HG03025 (cell line): ENCODE results near the gene MSMP.

Experiments used
- ATAC-seq: cut with Tn5 transposase; IDR thresholded peaks from one replicate; pipeline ENCODE4 v1.9.1; 2021; ENCODE audit warnings: mild to moderate bottlenecking, moderate library complexity; ENCODE audit not compliant: unreplicated experiment, low FRiP score

Gene MSMP

DNA sequence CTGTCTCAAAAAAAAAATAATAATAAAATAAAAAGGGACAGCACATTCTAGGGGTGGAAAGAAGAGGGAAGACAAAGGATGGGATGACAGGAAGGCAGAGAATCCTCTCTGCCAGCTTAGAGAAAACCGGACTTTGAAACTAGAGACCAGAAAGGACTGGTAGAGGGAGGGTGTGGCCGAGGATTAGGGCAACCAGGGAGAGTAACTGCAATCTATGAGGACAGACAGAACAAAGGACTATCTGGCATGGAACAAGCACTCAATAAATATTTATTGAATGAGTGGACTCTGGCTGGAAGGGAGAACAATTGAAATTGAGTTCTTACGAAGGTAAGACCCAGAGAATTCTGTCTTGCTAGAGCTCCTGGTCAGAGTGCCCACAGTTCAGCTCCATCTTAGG is 7.5 kb downstream of the MSMP start:
- no peak for ATAC-seq

GRCh38 chr9:35745569-35745968 is 8.5 kb downstream of the MSMP start:
- ATAC-seq = no peak

DNA sequence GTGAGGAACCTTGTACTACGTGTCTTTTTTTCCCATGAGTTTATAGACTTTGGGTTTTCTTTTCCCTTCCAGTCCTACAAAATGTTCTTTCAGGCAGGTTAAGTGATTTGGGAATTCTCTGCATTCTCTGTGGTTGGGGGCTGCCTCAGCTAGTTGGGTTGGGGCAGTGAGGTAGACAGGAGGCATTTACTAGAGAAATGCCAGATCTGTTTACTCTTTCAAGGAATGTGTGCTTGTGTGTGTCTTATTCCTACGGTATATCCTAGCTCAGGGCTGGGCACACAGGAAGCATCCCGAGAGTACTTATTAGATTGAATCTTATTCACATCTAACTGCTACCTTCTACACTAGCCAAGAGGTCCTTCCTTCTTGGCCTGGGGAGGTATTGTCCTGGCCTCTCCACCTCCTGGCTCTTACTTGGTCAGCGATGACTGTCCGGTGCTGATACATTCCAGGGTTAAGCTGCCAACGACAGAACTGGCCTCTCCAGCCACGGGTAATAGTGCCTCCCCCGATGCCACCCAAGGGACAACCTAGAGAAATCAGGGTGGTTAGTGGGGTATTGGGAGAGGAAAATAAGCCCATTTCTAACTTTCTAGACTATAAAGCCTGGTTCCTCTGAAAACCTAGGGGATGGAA is 10.1 kb downstream of the MSMP start:
- ATAC-seq = no peak

GRCh38 chr9:35743452-35743851 is 10.6 kb downstream of the MSMP start:
- ATAC-seq = no peak

- ATAC-seq = no peak
These were observed 12.3 kb downstream of the MSMP start for GRCh38 chr9:35741740-35742139.

- no peak for ATAC-seq
These were observed 13.8 kb downstream of the MSMP start for GRCh38 chr9:35740243-35740642.

GRCh38 chr9:35738924-35739323 is 15.2 kb downstream of the MSMP start:
- no peak for ATAC-seq

GRCh38 chr9:35738186-35738585 is 15.9 kb downstream of the MSMP start:
- no peak for ATAC-seq

- ATAC-seq = no peak
These were observed 16.9 kb downstream of the MSMP start for GRCh38 chr9:35737143-35737542.

- ATAC-seq = no peak
These were observed 17.9 kb downstream of the MSMP start for GRCh38 chr9:35736201-35736633.

- no peak for ATAC-seq
These were observed 20.0 kb downstream of the MSMP start for GRCh38 chr9:35734096-35734495.

- ATAC-seq = peak; percentile 8
These were observed 21.1 kb downstream of the MSMP start for GRCh38 chr9:35732800-35733541.

DNA sequence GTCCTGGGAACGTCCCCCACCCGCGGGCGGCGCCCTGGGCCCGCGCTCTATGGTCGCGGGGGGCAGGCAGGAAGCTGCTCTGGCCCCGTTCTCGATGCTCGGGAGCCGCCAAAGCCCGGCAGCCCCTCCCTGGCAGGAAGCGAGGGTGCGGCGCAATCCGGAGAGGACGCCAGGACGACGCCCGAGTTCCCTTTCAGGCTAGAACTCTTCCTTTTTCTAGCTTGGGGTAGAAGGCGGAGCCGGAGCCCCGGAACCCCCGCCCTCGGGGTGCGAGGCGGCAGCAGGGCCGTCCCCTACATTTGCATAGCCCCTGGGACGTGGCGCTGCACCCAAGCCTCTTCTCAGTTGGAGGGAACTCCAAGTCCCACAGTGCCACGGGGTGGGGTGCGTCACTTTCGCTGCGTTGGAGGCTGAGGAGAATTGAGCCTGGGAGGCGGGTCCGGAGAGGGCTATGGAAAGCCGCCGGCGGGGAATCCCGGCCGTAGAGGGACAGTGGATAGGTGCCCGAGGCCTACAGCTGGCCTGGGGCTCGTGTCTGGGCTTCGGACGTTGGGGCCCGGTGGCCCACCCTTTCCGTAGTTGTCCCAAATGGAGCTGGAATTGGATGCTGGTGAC is 21.8 kb downstream of the MSMP start, which contains the start of the genes CREB3 and TLN1:
TSS of gene CREB3 (plus strand) at position 482 of the 615 bp plus-strand sequence. CDS start at position 589, 107 bp downstream.
TSS of gene TLN1 (minus strand) at position 11 of the 615 bp plus-strand sequence. CDS start 6,501 bp downstream, outside the sequence.
- ATAC-seq = peak; percentile 78

DNA sequence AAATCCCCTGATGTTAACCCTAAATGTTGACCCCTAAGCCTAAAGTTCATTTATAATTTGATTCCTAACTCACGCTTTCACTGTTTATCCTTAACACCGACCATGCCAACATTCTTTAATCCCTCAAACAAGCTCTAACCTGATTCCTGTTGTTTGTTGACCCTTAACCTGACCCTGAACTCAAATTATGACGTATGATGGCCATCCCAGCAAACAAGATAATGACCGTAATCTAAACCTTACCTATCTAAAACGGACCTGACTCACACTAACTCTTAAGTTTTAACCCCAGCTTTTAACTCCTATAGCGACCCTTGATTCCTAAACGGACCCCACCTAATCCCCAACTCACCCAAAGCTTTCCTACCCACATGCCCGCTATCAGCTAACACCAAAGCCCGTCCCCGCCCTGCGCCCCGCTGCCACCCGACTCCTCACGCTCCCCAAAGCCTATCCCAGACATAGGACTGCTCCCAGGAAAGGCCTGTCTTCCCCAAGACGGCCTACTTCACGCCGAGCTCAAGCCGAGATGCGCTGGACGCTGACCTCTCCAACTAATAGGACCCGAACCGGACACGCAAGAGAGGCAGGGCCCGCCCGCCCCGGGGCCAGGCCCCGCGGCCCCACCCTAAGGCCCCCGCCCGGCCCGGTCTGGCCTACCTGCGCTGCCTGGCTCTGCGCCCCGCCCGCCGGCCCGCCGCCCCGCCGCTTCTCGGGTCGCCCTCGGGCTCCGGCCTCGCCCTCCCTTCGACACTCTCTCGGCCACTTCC is 22.5 kb downstream of the MSMP start:
- ATAC-seq = peak; percentile 1

- no peak for ATAC-seq
These were observed 23.6 kb downstream of the MSMP start for GRCh38 chr9:35730486-35730854.

GRCh38 chr9:35729700-35730485 is 24.2 kb downstream of the MSMP start:
- no peak for ATAC-seq

- ATAC-seq = no peak
These were observed 25.0 kb downstream of the MSMP start for GRCh38 chr9:35729101-35729500.

- ATAC-seq = no peak
These were observed 25.8 kb downstream of the MSMP start for GRCh38 chr9:35728041-35728971.

DNA sequence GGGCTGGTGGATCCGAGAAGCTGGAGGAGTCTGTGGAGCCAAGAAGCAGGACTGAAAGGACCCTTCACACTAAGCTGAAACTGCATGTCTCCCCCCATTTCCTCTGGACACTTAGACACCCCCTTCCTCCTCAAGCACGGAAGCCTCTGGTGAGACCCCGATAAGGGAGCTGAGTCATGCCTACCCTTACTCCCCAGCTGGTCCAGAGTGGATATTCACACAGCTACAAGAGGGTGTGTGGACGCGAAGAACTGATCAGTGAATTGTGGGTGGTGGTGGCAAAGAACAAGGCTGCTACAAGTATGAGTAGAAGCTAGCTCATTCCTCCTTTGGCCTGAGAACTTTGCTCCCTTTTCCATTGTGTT is 26.4 kb downstream of the MSMP start:
- no peak for ATAC-seq
